Measurements from ENCODE around the gene RACK1.

RACK1 gene

DNA sequence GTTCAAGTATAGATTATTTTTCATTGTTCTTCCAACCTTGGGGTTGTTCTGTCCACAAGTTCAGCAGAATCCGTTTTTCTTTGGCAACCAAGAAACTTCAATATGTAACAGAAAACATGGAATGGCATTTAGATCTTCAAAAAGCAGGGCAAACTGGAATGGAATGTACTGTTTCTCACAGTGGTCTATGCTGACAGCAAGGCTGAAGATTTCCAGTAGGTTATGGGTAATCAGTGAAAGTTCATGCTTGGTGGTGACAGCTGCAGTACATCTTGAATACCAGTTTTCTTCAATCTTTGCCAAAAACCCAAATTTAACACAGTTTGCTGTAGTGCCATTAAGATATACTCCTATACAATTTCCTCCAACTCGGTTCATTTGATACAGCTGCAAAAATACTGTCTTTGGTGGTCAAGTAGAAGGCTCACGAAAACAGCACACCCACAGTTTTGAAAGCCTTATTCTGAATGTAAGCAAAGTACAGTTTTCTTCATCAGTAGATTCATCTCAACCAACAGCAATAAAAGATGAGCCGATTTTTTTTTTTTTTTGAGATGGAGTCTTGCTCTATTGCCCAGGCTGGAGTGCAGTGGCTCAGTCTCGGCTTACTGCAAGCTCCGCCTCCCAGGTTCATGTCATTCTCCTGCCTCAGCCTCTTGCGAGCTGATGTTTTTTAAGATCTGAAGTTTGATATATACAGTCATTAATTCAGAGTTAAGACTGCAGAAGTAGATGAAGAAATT is 12.3 kb upstream of the RACK1 start:
- no peak for TF ChIP-seq CTCF (IDR thresholded peaks at IDR 0.05)

- TF ChIP-seq CTCF (IDR thresholded peaks at IDR 0.05) = no peak
Measured at GRCh38 chr5:181255276-181255675, 11.6 kb upstream of the RACK1 start.

- TF ChIP-seq CTCF (IDR thresholded peaks at IDR 0.05) = no peak
Measured at GRCh38 chr5:181248277-181248676, 4.6 kb upstream of the RACK1 start.

- TF ChIP-seq CTCF (IDR thresholded peaks at IDR 0.05) = no peak
Measured at GRCh38 chr5:181246276-181247049, 2.8 kb upstream of the RACK1 start.

GRCh38 chr5:181245427-181246275 is 1.9 kb upstream of the RACK1 start:
- no peak for TF ChIP-seq CTCF (IDR thresholded peaks at IDR 0.05)

GRCh38 chr5:181243018-181243563 is 615 bp downstream of the RACK1 start:
- no peak for TF ChIP-seq CTCF (IDR thresholded peaks at IDR 0.05)

DNA sequence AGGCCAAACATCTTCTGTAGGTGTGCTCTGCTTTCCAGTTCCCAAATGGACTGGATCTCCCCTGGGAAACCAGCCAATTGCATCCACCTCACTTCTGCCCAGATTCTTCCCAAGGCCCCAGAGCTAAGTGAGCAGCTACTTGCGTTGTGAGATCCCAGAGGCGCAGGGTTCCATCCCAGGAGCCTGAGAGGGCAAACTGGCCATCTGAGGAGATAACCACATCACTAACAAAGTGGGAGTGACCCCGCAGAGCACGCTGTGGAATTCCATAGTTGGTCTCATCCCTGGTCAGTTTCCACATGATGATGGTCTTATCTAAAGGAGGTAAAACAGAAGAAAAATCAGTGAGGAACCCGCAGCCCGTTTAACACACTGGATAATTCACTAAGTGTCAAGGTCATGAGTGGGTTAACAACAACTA is 1.7 kb downstream of the RACK1 start:
- no peak for TF ChIP-seq CTCF (IDR thresholded peaks at IDR 0.05)

Data from LNCAP (cell line).